NCI-H146 treated with DMSO at 0.1 percent for 48 hours (cell line): ENCODE data around the gene LY6G5B.

Experiments
- DNase-seq: peaks from one replicate; lab custom pipeline; 2025; ENCODE audit not compliant: unreplicated experiment; lab: John Stamatoyannopoulos, UW

LY6G5B gene, protein sequence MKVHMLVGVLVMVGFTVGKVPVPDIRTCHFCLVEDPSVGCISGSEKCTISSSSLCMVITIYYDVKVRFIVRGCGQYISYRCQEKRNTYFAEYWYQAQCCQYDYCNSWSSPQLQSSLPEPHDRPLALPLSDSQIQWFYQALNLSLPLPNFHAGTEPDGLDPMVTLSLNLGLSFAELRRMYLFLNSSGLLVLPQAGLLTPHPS

DNA sequence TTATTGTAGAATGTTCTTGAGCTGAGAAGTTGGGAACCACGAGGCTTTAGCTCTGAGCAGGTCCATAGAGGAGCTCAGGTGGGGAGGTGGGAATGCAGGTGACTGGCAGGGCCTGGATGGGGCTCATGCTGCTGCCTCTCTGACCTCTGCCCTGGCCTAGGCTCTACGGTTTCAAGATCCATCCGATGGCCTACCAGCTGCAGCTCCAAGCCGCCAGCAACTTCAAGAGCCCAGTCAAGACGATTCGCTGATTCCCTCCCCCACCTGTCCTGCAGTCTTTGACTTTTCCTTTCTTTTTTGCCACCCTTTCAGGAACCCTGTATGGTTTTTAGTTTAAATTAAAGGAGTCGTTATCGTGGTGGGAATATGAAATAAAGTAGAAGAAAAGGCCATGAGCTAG lies at the start of gene LY6G5B:
Gene LY6G5B (plus strand): TSS at position 301 of the 400 bp plus-strand sequence. CDS start 975 bp downstream, outside the sequence.
- no peak for DNase-seq

DNA sequence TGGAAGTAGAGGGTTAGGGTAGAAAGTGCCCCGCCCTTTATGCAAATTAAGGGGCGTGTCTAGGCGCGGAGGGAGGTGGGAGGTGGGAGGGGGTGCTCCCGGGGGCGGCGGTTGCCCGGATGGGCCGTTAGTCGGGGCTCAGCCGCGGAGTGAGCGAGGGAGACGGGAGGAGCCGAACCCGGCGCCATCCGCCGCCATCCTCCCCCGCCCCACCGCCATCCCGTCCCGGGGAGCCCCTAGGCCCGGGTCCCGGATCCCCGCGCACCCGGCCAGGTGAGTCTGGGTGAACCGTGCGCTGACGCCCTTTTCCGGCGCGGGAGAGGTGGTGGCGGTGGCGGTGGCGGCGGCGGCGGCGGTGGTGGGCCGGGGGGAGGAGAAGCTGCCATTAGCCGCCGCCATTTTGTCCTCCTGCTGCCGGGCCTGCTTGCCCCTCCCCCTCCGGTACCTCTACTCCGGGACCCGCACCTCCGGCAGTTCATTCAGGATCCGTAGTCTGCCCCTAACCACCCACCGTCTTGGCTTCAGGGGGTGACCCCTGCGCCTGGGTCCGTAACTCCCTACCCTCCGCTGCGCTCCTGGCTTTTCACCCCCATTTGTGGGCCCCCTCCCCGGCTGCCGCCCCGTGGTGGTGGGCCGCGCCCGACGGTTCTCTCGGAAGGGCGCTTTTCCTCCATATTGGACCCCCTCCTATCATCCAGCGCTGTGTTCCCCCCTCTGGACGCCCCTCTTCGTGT lies 49.0 kb upstream of the LY6G5B start, which contains the start of gene PRRC2A:
Gene PRRC2A (plus strand): TSS at position 130 of the 734 bp plus-strand sequence. CDS start 2,075 bp downstream, outside the sequence.
- DNase-seq: peak; percentile 42

DNA sequence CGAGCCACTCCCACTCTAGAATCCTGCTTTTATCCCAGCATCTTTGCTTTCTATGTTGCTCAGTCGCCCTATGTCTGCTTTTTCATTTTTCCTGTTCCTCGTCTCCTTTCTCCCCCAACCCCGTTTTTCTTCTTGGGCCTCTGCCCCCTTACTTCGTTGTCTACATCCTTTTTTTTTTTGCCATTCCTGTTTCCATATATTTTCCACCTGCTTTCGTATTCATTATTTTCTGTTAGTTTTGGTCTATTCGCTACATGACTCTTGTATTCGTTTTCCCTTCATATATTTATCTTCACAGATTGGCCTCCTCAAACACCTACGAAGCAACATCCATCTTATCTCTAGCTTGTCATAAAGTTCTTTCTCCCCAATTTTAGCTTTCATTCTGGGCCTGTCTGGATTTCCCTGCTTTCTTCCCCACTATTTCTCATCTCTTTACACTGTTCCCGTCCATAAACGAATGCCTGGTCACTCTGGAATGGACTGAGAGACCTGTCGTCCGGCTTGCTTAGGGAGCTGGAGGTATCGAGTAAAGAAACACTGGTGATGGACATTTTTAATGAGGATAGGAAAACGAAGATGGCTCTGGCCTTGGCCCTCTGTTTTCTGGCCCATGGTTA lies 48.3 kb upstream of the LY6G5B start:
- peak; percentile 5 for DNase-seq

DNA sequence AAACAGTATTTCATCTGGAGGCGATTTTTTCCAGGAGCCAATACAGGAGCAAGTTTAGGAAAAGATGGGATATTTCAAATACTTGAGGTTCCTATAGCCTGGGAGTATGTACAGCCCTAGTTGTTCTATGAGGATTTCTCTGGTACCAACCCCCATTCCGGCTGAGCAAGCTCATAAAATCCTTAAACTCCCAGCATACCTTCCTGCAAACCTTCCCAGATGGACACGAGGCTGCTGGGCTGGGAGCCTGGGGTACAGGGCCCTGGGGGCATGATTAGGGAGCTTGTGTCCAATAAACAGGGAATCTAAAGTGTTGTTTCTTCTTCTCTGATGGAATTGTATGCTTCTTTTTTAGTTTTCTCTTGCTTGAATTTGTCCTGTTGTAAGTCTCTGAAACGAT lies 47.8 kb upstream of the LY6G5B start:
- DNase-seq: no peak

DNA sequence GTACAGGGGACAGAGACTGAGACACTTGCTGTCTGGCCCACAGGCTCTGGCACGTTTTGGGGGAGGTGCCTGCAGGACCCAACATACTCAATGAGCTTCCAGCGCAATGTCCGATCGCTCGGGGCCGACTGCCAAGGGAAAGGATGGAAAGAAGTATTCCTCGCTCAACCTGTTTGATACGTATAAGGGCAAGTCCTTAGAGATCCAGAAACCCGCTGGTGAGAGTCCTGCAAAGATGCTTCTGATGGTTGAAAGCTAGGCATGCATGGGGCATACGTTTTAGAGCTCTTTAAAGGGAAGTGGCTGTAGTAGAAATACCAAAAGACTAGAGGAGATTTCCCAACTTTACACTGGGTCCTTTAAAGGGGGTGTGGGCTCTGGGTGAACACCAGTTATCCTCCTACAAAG lies 47.1 kb upstream of the LY6G5B start:
- no peak for DNase-seq

DNA sequence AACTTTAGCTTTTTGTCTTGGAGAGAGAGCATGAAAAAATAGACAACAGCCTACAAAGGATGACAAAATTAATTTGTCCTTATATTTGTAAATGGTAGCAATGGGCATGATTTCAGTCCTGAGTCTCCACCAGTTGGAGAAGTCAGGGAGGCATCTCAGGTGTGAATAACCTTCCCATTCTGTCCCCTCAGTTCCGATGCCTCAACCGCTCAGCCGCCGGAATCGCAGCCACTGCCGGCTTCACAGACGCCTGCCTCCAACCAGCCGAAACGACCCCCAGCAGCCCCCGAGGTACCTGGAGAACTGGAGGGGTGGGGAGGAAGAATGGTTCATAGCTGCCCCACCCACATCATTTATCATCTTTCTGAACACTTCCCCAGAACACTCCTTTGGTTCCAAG lies 45.7 kb upstream of the LY6G5B start:
- no peak for DNase-seq

DNA sequence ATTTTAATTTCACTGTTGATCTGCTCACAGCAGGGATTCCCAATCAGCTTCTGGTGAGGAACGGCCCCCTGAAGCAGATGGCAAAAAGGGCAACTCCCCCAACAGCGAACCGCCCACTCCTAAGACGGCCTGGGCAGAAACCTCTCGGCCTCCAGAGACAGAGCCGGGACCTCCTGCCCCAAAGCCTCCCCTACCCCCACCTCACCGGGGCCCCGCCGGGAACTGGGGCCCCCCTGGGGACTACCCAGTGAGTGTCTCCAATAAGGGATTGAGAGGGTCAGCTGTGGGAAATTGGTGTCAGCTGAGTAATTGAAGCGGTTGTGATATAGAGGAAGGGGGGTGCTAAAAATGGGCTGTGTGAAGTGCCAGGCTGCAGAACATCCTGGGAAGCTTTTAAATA lies 42.8 kb upstream of the LY6G5B start:
- no peak for DNase-seq

DNA sequence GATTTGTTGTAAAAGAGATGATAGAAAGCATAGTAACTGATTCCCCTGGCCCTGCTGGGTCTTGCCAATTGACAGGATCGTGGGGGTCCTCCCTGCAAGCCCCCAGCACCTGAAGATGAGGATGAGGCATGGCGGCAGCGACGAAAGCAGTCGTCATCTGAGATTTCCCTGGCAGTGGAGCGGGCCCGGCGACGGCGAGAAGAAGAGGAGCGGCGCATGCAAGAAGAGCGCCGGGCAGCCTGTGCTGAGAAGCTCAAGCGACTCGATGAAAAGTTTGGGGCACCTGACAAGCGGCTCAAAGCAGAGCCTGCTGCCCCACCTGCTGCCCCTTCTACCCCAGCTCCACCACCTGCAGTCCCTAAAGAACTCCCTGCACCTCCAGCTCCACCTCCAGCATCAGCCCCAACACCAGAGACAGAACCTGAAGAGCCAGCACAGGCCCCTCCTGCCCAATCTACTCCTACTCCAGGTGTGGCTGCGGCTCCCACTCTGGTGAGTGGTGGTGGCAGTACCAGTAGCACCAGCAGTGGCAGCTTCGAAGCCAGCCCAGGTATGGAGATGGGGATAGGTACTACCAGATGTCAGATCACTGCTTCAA lies 42.0 kb upstream of the LY6G5B start:
- DNase-seq: no peak

DNA sequence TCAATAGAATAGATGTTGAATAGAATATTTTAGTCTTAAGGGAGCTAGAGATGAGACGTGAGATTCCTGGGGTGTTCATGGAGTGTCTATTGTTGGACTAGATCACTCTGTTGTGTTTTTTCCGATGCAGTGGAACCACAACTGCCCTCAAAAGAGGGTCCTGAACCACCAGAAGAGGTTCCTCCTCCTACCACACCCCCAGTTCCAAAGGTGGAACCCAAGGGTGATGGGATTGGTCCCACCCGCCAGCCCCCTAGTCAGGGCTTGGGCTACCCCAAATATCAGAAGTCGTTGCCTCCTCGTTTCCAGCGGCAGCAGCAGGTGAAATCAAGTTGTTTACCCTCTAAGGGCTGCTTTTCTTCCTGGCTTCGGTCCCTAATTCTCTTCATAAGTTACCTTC lies 40.8 kb upstream of the LY6G5B start:
- DNase-seq: no peak

DNA sequence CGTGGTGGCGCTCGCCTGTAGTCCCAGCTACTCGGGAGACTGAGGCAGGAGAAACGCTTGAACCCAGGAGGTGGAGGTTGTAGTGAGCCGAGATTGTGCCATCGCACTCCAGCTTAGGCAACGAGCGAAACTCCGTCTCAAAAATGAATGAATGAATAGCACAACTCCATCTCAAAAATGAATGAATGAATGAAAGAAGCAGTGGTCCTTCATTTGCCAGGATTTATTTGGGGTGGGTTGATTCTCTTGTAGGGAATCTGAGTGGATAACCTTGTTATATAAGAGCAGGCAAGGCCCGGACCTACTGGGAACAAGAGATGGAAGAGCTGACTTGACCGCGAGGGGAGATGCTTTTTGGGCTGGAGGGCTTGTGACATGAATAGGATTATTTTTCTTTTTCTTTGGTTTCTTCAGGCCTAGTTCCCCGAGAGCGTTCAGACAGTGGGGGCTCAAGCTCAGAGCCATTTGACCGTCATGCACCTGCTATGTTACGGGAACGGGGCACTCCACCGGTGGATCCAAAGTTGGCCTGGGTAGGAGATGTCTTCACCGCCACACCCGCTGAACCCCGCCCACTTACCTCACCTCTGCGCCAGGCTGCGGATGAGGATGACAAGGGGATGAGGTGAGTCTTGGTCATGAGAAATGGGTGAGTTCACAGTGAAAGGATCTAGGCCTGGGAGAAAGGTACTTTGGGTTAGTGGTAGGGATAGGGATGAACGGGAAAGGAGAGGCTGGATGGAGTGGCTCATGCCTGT lies 39.4 kb upstream of the LY6G5B start:
- no peak for DNase-seq

DNA sequence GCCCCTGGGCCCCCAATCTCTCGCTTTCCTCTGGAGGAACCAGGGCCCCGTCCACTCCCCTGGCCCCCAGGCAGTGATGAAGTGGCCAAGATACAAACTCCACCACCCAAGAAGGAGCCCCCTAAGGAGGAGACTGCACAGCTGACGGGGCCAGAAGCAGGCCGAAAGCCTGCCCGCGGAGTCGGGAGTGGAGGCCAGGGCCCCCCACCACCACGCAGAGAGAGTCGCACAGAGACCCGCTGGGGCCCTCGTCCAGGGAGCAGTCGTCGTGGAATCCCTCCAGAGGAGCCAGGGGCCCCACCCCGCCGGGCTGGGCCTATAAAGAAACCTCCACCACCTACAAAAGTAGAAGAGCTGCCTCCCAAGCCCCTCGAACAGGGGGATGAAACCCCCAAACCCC lies 38.6 kb upstream of the LY6G5B start:
- DNase-seq: no peak

DNA sequence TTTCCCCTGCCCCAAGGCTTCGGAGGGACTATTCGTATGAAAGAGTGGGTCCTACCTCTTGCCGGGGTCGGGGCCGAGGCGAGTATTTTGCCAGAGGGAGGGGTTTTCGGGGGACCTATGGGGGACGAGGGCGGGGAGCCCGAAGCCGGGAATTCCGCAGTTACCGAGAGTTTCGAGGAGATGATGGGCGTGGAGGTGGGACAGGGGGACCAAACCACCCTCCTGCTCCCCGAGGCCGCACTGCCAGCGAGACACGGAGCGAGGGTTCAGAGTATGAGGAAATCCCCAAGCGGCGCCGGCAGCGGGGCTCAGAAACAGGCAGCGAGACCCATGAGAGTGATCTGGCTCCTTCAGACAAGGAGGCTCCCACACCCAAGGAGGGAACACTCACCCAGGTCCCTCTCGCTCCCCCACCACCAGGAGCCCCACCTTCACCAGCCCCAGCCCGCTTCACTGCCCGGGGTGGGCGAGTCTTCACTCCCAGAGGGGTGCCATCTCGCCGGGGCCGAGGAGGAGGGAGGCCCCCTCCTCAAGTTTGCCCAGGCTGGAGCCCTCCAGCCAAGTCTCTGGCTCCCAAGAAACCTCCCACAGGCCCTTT lies 38.0 kb upstream of the LY6G5B start:
- DNase-seq: no peak

DNA sequence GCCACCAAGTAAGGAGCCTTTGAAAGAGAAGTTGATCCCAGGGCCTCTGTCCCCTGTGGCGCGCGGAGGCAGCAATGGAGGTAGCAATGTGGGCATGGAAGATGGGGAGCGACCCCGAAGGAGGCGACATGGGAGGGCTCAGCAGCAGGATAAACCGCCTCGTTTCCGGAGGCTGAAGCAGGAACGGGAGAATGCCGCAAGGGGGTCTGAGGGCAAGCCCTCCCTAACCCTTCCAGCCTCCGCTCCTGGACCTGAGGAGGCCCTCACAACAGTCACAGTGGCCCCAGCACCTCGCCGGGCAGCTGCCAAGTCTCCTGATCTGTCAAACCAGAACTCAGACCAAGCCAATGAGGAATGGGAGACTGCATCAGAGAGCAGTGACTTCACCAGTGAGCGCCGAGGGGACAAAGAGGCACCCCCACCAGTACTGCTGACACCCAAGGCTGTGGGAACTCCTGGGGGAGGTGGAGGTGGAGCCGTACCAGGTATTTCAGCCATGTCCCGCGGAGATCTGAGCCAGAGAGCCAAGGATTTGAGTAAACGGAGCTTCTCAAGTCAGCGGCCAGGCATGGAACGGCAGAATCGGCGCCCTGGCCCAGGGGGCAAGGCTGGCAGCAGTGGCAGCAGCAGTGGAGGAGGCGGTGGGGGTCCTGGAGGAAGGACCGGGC lies 37.4 kb upstream of the LY6G5B start:
- no peak for DNase-seq

DNA sequence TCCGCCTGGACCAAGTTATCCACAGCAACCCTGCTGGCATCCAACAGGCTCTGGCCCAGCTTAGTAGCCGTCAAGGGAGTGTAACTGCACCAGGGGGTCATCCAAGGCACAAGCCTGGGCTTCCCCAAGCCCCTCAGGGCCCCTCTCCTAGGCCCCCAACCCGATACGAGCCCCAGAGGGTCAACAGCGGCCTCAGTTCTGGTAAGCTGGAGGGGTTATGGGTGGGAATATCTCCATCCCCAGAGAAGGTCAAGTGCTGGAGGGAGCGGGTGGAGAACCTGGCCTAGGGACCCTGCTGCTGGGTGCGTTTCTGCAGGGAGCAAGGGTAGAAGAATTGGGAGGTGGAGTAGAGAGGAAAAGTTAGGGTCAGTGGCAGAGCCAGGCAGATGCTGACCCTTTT lies 36.3 kb upstream of the LY6G5B start:
- DNase-seq: no peak

DNA sequence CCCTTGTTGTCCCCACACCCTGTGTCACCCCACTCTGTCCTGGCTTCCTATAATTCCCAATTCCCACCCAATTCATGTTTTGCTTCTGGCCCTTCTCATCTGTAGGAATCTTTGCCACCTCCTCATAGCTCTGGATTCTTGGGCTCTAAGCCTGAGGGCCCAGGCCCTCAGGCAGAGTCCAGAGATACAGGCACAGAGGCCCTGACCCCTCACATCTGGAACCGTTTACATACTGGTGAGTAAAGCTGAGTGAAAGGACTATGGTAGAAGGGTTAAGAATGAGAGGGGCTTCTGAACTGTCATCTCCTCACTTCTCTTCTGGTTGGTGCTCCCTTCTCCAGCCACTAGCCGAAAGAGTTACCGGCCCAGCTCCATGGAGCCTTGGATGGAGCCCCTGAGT lies 35.6 kb upstream of the LY6G5B start:
- no peak for DNase-seq

DNA sequence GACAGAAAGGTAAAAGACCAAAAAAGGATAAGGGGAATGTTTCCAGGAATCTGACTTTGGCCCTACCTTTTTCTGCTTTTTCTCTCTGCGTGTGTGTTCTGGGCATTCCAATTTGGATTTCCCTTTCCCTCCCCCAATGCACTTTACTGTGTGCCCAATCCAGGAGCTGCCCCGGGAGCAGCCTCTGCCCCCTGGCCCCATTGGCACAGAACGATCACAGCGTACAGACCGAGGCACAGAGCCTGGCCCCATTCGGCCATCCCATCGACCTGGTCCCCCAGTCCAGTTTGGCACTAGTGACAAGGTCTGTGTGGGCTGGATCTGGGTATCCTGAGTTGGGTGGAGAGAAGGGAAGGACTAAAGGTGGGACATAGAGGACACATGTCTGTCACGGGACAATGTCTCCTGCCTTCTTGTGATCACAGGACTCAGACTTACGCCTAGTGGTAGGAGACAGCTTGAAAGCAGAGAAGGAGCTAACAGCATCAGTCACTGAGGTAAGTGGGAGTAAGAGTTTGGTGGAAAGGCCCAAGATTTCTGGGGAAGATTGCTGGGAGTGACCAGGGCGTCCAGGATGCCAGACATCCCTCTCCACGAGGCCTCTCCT lies 34.7 kb upstream of the LY6G5B start:
- no peak for DNase-seq

DNA sequence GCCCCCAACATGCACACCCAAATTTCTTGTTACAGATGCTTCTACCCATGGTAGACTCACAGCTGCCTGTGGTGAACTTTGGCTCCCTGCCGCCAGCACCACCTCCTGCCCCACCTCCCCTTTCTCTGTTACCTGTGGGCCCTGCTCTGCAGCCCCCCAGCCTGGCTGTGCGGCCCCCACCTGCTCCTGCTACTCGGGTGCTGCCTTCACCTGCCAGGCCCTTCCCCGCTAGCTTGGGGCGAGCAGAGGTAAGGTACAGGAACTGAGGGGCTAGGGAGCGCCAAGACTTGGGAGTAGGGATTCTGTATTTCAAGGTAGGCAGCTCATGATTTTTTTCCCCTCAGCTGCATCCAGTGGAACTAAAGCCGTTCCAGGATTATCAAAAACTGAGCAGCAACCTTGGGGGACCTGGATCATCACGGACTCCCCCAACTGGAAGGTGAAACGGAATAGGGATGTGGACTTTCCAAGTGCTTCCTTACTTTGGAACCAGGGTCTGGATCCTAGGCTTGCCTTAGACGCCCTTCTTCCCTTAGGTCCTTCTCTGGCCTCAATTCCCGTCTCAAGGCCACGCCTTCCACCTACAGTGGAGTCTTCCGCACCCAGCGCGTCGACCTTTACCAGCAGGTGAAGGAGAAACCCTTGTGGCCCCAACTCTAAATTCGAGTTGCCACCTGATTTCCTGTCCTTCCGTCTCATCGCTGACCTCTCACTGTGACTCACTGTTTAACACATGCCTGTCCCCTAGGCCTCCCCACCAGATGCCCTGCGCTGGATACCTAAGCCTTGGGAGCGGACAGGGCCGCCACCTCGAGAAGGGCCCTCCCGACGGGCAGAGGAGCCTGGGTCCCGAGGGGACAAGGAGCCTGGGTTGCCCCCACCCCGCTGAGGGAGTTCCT lies 32.8 kb upstream of the LY6G5B start:
- no peak for DNase-seq

DNA sequence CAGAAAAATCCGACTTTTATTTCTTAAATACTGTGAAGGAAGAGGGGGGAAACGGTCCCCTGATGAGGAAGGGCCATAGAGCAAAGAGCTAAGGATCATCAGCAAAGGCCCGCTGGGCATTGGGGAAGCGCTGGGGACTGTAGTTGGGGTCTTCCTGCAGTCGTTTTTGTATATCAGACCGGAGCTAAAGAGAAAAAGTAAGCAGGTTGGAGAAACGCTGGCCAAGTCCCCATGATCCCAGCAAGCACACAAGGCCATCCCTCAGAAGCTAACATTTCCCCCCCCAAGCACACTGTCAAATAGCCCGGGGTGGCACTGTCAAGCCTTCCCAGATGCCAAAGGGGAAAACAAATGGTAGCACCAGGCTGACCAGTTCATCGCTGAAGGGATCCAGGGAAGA lies 30.7 kb upstream of the LY6G5B start:
- DNase-seq: no peak

DNA sequence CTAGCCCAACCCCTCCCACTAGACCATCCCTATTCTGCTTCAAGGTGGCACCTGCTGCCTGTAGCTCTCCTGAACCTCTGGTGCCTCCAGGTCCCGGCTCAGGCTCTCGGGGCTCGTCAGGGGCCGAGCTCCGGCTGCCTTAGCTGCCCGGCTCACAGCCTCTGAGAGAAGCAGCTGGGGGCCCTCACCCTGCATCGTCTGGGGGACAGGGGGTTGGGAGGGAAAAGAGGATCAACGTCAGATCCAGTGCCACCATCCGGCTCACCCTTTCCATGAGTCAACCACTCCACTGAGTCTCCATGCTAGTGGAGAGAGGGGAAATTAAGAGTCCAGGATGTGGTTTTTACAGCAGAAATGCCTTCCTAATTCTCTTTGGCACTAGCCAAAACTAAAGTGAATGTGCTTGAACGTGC lies 30.3 kb upstream of the LY6G5B start:
- DNase-seq: no peak
